ENCODE data around the gene PER1. TPM values are rescaled to one million over a fixed set of nuclear protein-coding genes. Genes with fewer than 3 reads are reported as not detected.

The PER1 gene
- total and polyA plus RNA-seq, 2 of the 13 experiments (the other 11 are each of a cell fraction or from before 2014, with no cell fraction given), result 2.6 to 3.6 TPM

GRCh38 chr17:8117367-8117979 lies 34.7 kb downstream of the PER1 start (continued):
- TF ChIP-seq REPIN1 (CRISPR knock-in tag; IDR thresholded peaks at IDR 0.05; ENCODE audit: borderline replicate concordance, low read depth) (no peak), ZFP90 (CRISPR knock-in tag; IDR thresholded peaks at IDR 0.05; ENCODE audit: borderline replicate concordance) (0 out of 2 replicates have a peak, but pooled peaks have one; percentile 8), ZNF709 (CRISPR knock-in tag; IDR thresholded peaks at IDR 0.05) (no peak), ZNF687 (CRISPR knock-in tag; IDR thresholded peaks at IDR 0.05) (peak; percentile 22; the same call in 1 of the 2 replicates), TFDP1 (CRISPR knock-in tag; IDR thresholded peaks at IDR 0.05; ENCODE audit: borderline replicate concordance) (no peak), ZNF800 (CRISPR knock-in tag; IDR thresholded peaks at IDR 0.05) (0 out of 2 replicates have a peak, but pooled peaks have one; percentile 28), HNF4A (CRISPR knock-in tag; IDR thresholded peaks at IDR 0.05) (peak; percentile 68), TEF (CRISPR knock-in tag; IDR thresholded peaks at IDR 0.05) (no peak), MAX (IDR thresholded peaks at IDR 0.05) (0 out of 2 replicates have a peak, but pooled peaks have one; percentile 37), RARA (CRISPR knock-in tag; IDR thresholded peaks at IDR 0.05) (peak; percentile 25; the same call in 1 of the 2 replicates), ELF3 (CRISPR knock-in tag; IDR thresholded peaks at IDR 0.05) (0 out of 2 replicates have a peak, but pooled peaks have one; percentile 17), ZNF451 (CRISPR knock-in tag; IDR thresholded peaks at IDR 0.05) (no peak), ARNTL (CRISPR knock-in tag; IDR thresholded peaks at IDR 0.05) (0 out of 2 replicates have a peak, but pooled peaks have one; percentile 62)

All from HepG2 (cell line).